Thoracic aorta (tissue), 2 donors: ENCODE results near the gene GULP1. TPM values are rescaled to one million over a fixed set of nuclear protein-coding genes. Genes with fewer than 3 reads are reported as not detected.
A peak's percentile ranks its signal among the peaks of the same experiment; 100 is the strongest.

Experiments used
- ATAC-seq: fragments of 150-250 bp; one replicate; pipeline ENCODE4 v1.8.0; 2017; ENCODE audit warnings: low read depth; ENCODE audit not compliant: insufficient number of reproducible peaks, low FRiP score
- DNase-seq: peaks from one replicate; pipeline ENCODE4 v3.0.0-alpha.2; 2020; ENCODE audit warnings: low spot score
- H3K27ac ChIP-seq, 2 donors: fragments of 200-600 bp; sonication (generic); 1 replicate in 1 of 2; 2 replicates in 1 of 2; pipeline ENCODE4 v1.5.1; 2016; ENCODE audit warnings: mild to moderate bottlenecking in 2 of 2, moderate library complexity in 2 of 2
- H3K27me3 ChIP-seq: fragments of 200-600 bp; sonication (generic); replicated peaks from 2 replicates; pipeline ENCODE4 v1.6.0; 2016; ENCODE audit warnings: mild to moderate bottlenecking; ENCODE audit not compliant: insufficient read depth
- H3K36me3 ChIP-seq: fragments of 200-600 bp; sonication (generic); one replicate; pipeline ENCODE4 v1.5.1; 2016
- H3K4me1 ChIP-seq, 2 donors: fragments of 200-600 bp; sonication (generic); 1 replicate in 1 of 2; 2 replicates in 1 of 2; pipeline versions ENCODE4 v1.5.1 to v1.6.0; 2016; ENCODE audit warnings: low read depth in 2 of 2, mild to moderate bottlenecking in 1 of 2; ENCODE audit not compliant: control insufficient read depth in 1 of 2
- H3K4me3 ChIP-seq: fragments of 200-600 bp; sonication (generic); 2 replicates; pipeline ENCODE4 v1.5.1; 2016; ENCODE audit warnings: mild to moderate bottlenecking
- H3K9me3 ChIP-seq: fragments of 200-600 bp; sonication (generic); 2 replicates; pipeline ENCODE4 v1.5.1; 2016
- total RNA-seq, 2 donors: library from RNA; depleted of rRNA; stranded (reverse); fragments of >200 nt; gene quantifications; one replicate each; pipeline versions ENCODE4 v1.1.0 to v1.2.3, GENCODE V29; 2016
- TF ChIP-seq, protein P1 (sequence below): fragments of 200-600 bp; sonication (generic); IDR thresholded peaks from one replicate; pipeline ENCODE4 v1.5.1; 2019; ENCODE audit warnings: antibody characterized with exemption

GULP1 gene
- total RNA-seq, 2 donors from 2014 or later: 64.0 to 80.9 TPM

DNA sequence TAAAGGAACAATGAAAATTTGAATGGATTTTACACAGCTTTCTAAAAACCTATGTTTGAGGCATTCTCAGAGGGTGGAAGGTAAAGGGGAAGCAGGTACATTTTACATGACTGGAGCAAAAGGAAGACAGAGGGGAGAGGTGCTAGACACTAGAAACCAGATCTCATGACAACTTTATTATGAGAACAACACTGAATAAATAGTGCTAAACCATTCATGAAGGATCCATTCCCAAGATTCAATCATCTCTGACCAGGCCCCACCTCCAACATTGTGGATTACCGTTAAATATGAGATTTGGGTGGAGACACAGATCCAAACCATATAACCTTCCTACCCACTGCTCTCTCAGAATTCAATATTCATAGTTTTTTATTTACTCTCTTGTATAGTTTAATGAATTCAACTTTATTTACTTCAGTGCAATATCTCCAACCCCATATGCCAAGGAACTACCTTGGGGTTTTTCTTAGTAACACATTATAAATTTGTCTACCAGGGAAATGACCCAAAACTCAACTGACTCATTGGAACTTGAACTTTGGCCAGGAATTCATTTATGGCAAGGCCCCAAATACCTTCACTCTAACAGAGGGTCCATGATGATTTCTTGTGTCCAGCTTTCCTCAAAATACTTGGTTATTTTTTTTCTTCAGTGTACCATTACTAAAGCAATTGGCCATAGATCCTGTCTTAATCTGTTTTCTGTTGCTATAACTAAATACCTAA, 317.8 kb downstream of the GULP1 start:
- Histone ChIP-seq H3K27ac (peak overlapping the region in 1 of 2 donors; percentile 48), H3K36me3 (no peaks in the 10 kb centered on the region), H3K9me3 (no peaks in the 10 kb centered on the region), H3K4me3 (no peak overlapping the region), H3K27me3 (no peaks in the 10 kb centered on the region), H3K4me1 (peaks cover 8 to 23% of the 10 kb centered on the region in 2 donors)
- ATAC-seq: no peak
- DNase-seq: no peak
- TF ChIP-seq, protein P1, sequence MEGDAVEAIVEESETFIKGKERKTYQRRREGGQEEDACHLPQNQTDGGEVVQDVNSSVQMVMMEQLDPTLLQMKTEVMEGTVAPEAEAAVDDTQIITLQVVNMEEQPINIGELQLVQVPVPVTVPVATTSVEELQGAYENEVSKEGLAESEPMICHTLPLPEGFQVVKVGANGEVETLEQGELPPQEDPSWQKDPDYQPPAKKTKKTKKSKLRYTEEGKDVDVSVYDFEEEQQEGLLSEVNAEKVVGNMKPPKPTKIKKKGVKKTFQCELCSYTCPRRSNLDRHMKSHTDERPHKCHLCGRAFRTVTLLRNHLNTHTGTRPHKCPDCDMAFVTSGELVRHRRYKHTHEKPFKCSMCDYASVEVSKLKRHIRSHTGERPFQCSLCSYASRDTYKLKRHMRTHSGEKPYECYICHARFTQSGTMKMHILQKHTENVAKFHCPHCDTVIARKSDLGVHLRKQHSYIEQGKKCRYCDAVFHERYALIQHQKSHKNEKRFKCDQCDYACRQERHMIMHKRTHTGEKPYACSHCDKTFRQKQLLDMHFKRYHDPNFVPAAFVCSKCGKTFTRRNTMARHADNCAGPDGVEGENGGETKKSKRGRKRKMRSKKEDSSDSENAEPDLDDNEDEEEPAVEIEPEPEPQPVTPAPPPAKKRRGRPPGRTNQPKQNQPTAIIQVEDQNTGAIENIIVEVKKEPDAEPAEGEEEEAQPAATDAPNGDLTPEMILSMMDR: no peak

DNA sequence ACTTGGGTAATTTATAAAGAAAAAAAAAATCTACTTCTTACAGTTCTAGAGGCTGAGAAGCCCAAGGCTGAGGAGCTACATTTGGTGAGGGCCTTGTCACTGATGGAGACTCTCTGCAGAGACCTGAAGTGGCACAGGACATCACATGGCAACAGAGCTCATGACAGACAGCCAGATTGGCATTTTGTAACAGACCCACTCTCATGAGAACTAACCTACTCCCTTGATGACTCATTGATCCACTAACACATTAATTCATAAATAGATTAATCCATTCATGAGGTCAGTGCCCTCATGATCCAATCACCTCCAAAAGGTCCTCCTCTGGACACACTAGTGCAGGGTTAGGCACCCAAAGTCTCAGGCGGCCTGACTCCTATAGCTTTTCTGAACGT, 318.4 kb downstream of the GULP1 start:
- ATAC-seq: no peak
- Histone ChIP-seq H3K4me3 (no peak overlapping the region), H3K27ac (peak overlapping the region in 1 of 2 donors; percentile 48), H3K36me3 (no peaks in the 10 kb centered on the region), H3K9me3 (no peaks in the 10 kb centered on the region), H3K4me1 (peaks cover 8 to 23% of the 10 kb centered on the region in 2 donors), H3K27me3 (no peaks in the 10 kb centered on the region)
- DNase-seq: no peak
- TF ChIP-seq, protein P1: no peak

DNA sequence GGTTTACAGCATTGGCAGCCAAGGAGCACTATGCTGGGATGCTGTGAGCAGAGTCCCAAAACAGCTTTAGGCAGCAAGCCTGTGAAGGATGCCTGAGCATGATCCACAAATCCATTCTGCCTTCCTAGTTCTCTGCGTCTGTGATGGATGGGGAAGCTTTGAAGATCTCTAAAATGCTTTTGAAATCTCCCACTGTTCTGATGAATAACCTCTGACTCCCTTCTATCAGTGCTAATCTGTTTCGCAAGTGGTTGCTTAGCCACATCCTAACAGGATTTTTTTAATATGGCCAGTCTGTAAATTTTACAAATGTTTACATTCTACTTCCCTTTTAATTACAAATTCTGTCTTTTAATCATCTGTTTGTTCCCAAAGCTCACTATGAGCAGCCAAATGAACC, 319.2 kb downstream of the GULP1 start:
- DNase-seq: no peak
- Histone ChIP-seq H3K27ac (peak overlapping the region; percentile 43 to 48), H3K4me1 (peaks cover 8 to 23% of the 10 kb centered on the region in 2 donors), H3K4me3 (no peak overlapping the region), H3K27me3 (no peaks in the 10 kb centered on the region), H3K36me3 (no peaks in the 10 kb centered on the region), H3K9me3 (no peaks in the 10 kb centered on the region)
- TF ChIP-seq, protein P1: no peak
- ATAC-seq: no peak

DNA sequence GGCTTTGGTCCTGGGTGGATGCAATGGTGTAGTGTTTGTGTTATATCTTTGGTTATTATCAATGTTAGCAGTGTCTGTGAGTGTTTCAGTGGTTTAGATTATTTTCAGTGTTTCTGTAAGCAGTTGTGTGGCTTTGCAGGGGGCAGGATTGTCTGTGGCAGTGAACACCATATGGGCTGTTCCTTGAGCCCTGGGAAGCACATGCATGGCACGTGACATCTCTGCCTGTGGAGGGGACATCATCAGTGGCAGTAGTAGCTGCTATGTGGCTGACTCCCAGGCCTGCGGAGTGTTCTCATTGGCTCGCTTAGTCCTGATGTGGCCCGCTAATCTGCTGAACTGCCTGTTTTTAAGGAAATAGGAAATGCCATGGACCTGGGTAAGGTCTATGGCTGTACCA, 327.5 kb downstream of the GULP1 start:
- no peak for ATAC-seq
- H3K36me3 ChIP-seq: no peaks in the 10 kb centered on the region
- H3K27me3 ChIP-seq: no peaks in the 10 kb centered on the region
- H3K27ac ChIP-seq: no peak overlapping the region
- no peak overlapping the region for H3K4me3 ChIP-seq
- H3K4me1 ChIP-seq: no peaks in the 10 kb centered on the region
- no peaks in the 10 kb centered on the region for H3K9me3 ChIP-seq
- TF ChIP-seq, protein P1: no peak
- no peak for DNase-seq

DNA sequence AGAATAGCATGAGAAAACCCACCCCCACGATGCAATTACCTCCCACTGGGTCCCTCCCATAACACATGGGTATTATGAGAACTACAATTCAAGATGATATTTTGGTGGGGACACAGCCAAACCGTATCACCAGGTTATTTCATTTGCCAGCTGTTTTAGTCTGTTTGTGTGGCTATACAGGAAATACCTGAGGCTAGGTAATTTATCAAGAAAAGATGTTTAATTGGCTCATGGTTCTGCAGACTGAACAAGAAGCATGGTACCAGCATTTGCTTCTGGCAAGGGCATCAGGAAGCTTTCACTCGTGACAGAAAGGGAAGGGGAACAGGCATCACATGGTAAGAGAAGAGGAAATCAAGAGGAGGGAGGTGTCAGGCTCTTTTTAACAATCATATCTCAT, 329.2 kb downstream of the GULP1 start:
- ATAC-seq: no peak
- TF ChIP-seq, protein P1: no peak

More for the DNA sequence above, 329.2 kb downstream of the GULP1 start:
- Histone ChIP-seq H3K27ac (no peak overlapping the region), H3K4me3 (no peak overlapping the region), H3K27me3 (no peaks in the 10 kb centered on the region), H3K4me1 (no peaks in the 10 kb centered on the region), H3K36me3 (no peaks in the 10 kb centered on the region), H3K9me3 (no peaks in the 10 kb centered on the region)
- no peak for DNase-seq
